SK-N-MC (cell line): ENCODE data around the gene LMO1.

Experiments used
- EZH2 ChIP-seq: fragments of 200-600 bp; sonication (generic); IDR thresholded peaks from one replicate; pipeline ENCODE4 v1.6.1; 2017; ENCODE audit warnings: antibody characterized with exemption
- FOXP2 ChIP-seq: optimal IDR thresholded peaks from 2 replicates; pipeline ENCODE3; 2011; ENCODE audit warnings: mild to moderate bottlenecking, moderate library complexity; ENCODE audit not compliant: insufficient read depth; ENCODE audit errors: extremely low read length, control extremely low read depth
- POLR2AphosphoS5 ChIP-seq: IDR thresholded peaks from 2 replicates; pipeline ENCODE4 v1.6.1; 2012; ENCODE audit warnings: mild to moderate bottlenecking, low read depth, low read length, borderline replicate concordance

- TF ChIP-seq POLR2AphosphoS5 (no peak), EZH2 (no peak), FOXP2 (no peak)
Measured at GRCh38 chr11:8228231-8228630, 35.4 kb downstream of the LMO1 start.
